HG02938 (cell line): Measurements from ENCODE around the gene DUSP6.

Experiments used
- ATAC-seq: cut with Tn5 transposase; IDR thresholded peaks from one replicate; pipeline ENCODE4 v1.9.1; 2021; ENCODE audit warnings: mild to moderate bottlenecking, moderate library complexity; ENCODE audit not compliant: unreplicated experiment

The DUSP6 gene

DNA sequence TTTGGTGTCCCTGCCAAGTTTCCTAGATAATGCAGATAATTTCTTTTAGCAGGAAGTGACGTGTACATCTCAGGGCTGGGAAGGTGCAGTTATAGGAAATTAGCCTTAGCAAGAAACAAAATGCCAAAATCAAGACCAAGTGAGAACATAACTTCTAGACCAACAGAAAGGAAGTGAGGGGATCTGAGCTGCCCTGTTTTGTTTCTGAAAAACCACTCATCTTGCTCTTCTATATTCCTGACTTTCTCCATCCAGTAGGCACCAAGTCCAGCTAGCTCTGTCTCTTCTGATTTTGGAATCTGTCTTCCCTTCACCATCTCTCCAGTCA, 23.9 kb upstream of the DUSP6 start:
- ATAC-seq: no peak

DNA sequence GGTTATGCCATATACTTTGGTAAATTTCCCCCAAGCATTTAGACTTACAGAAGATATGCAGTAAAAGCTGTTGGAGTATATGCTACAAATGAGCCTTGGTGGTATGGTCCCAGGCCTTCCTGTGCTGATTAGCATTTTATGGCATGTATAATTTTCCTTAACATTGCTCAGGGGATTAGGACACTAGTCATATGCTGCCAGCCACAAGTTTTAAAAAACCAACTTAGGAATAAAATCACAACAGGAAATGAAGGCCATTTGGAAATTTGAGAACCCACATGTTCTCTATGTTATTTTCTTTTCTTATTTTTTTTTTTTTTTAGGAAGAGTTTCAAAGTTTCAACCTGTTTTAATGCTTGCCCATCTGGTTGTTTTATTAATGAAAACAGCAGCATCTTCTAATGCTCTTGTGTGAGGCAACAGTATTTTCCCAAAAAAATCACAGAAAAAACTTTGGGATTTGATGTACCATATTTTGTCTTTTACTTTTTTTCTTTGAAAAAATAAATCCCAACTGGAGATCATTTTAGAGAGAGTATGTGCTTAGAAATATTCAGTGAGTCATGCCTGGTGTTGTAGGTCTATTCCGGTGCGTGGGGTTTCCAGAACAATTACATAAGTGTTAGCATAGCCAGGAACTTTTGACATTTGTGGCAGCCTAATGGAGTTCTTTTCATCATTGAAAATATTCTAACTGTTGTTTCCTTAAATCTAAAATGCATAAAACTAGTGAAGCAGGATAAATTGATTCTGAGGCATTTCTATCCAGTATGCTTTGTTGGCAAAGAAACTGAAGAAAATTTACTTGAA, 21.7 kb upstream of the DUSP6 start:
- no peak for ATAC-seq

DNA sequence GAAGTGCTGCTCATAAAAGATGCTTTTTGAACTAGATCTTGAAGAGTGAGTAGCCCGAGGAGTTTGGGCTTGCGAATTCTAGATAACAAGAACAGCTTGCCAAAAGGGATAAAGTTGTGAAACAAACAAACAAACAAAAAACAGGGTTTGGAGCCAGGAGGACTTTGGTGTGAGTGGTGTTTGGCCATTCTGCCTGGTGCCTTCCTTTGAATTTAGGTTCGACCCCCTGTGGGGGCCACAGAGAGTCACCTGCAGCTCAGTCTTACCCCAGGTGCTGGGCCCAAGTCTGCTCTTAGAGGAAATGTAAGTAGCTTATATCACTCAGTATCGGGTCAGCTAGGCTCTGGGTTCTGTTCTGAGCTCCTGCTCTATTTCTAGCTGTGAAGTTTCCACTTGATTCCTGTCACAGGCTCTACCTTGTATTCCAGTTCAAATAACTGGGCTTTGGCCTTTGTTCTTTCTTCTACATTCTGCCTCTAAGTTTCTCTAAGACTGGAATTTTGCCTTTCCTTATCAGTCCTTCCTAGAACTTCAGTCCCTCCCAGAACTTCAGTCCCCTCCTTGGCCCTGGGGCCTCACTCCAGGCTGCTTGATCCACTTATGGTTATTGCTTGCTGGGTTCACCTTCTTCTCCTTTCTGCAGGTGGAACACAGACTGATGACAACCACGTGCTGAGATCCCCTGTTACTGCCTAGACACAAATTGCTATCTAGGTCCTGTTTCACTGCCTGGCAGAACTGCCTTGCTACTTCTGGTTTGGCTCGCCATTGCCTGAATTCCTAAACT, 20.5 kb upstream of the DUSP6 start:
- no peak for ATAC-seq

DNA sequence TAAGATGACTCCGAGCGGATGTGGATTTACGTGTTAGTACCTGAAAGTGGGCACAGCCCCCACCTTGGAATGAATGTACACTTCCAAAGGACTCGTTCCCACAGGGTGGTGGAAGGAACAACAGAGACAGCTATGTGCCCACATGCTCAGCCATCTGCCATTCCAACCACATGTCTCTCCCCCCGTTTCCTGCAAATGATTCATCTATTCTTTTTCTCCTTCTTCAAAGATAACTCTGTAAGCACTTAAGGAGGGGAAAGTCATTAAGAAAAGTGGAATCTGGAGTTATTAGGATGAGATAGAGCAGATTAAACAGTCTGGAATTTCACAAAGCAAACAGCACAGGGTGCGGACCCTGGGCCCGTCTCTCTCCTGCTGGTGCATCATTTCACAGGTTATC, 18.5 kb upstream of the DUSP6 start:
- ATAC-seq: no peak

DNA sequence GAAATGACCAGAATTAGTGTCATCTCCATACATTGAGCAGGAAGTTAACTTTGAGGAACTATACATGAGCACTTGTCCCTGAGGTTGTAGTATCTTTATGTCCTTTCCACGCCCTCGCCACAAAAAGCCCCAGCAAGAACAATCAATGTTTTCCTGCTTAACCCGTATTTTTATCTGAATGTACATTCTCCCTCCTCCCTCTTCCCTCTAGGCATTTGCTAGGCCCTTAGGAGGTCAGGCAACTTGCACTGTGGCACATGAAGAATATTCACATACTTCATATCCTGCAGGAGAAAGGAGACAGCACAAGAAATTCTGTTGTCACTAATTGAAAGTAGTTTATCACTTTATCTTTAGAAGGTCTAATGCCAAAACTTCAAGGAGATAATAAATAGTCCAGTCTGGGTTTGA, 18.1 kb upstream of the DUSP6 start:
- no peak for ATAC-seq

DNA sequence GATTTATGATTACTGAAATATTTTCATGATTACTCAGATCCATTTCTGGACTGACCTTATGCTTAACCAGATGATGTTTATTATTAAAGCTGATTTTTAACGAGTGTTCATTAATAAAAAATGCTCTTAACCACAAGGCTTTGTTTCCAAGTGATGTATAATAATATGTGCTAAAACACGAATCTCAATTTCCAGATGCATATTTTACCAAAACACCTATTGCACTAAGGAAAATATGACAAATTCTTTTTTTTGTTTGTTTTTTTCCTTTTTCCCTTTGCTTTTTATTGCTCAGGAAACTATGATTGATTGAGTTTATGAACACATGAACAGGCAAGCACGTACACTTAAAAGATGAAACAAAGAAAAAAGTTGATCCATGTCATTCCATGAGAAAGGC, 16.9 kb upstream of the DUSP6 start:
- ATAC-seq: no peak

DNA sequence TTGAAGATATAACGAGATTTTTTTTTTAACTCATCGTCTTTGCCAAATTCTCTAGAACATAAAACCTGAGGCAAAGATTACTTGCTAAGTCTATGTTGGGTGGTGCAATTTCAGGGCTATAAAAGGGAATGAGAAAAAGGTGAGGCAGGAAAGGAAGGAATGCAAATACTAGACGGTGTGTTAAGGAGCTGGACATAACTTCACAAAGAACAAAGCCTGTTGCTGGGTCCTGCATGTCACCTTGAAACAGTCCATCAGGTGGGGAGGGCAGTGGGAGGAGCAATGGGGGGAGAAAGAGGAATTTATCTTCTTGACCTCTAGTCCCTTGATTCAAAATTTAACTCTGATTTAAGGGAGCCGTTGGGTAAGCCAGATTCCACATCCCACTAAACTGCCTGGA, 16.1 kb upstream of the DUSP6 start:
- no peak for ATAC-seq

DNA sequence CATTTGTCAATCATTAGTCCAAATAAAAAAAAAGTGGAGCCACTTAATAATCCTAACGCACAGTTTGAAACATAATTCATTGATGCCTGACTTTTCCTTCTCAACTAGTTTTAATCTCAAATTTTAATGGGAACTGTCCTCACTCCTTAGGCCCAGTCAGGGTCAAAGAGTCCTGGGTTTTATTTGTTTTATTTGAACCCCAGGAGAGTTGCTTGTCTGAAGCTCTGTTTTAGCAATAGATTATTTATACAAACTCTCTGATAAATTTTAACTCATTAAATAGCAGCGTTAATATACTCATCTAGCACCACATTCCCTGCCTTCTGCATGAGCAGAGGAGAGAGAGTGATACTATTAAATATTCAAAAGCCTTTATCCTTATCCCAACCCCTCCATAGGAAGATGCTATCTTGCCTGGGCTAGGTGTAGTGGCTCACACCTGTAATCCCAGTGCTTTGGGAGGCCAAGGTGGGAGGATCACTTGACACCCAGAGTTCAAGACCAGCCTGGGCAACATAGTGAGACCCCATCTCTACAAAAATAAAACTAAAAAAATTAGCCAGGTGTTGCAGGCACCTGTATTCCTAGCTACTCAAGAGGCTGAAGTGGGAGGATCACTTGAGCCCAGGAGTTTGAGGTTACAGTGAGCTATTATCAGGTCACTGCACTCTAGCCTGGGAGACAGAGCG, 14.5 kb upstream of the DUSP6 start:
- no peak for ATAC-seq

DNA sequence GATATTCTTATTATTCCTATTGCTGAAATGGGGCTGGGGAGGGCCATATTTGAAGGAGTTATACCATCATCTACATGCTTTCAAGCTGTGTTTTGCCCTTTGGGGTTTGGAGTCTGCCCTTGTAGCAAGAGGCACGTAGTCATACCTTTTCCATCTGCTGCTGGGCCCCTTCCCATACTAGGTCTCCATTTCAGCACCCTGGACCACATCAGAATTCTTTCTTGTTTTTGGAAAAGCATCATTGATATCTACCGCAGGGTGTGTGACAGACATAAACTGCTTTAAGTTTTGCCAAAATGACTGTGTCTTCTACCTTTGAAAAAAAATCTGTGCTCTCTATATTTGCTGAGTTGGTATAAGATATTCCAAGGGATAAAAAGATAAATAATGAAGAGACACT, 12.3 kb upstream of the DUSP6 start:
- ATAC-seq: no peak

DNA sequence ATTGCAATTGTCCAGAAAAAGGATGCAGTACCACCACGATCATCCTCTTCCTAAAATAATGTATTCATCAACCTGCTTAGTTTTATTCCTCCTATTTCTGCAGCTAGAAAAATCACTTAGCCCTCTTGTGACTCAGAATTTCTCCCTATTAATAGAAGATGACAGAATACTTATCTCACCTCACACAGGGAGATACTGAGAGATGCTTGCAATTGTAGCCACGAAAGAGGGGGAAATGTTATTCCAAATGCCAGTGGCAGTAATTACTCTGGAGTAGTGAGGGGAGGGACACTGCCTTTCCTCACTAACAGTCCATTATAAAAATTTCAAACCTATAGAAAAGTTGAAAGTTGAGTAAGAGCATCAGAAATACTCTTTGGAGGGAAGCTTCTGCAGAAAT, 11.8 kb upstream of the DUSP6 start:
- ATAC-seq: no peak

DNA sequence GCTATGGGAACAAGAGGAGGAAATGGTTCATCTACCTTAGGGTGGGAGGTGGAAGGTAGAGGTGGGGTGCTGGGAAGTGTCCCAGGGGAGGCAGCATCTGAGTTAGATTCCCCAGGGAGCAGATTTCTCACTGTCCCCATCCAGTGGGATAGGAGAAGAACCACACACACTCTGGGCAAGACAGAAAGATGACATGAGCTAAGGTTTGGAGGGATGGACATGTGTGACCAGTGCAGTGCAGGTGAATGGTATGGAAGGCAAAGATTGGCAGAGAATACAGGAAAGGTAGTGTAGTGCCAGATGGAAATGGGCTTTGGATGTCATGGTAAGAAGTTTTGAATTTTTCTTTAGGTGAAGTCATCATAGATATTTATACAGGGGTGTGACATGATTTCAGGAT, 11.3 kb upstream of the DUSP6 start:
- ATAC-seq: no peak

DNA sequence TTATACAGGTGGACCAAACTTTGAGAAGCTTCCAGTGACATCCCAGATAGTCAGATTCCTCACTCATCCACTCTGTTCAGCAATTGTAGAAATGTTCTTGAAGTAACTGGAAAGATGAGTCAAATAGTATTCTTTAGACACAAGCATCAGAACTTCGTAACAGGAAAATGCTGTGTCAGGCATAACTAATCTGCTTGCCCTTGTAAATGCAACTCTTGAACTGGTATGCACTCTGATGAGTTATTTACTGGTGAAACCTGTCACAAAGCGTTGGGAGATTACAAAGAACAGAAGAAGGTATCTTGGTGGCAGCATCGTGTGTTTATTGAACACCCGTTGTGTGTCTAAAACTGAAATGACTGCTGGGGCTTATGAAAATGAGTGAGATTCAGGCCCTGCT, 10.8 kb upstream of the DUSP6 start:
- ATAC-seq: no peak

DNA sequence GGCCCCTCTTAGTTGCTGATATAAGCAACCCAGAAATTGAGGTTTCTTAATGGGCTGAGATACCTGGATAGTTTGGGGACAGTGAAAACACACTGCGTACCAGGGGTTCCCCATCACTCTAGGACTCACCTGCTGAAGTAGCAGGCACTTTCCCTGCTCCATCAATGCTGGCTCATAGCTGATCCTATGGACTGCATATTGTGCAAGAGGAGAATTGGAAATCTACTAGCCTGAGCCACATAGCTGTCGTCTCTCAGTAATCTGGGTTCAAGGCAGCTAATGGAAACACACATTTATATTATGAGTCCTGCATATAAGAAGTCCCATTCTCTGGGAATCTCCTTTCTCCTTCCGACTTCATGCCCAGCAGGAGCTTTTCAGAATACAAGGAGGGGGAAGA, 7.3 kb upstream of the DUSP6 start:
- ATAC-seq: no peak

DNA sequence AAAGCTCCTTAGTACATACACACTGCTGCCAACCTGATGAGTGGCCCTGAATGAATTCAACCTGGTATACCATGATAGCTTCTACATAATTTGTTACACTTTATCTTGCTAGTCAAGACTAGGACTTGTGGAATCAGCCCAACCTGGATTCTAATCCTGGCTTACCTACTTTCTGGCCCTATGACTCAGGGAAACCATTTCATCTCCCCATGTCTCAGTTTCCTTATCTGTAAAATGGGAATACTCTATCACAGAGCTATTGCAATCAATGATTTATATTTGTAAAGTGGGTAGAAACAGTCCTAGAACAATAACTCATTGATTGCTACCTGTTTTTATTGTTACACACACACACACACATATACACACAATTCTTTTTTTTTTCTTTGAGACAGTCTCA, 6.5 kb upstream of the DUSP6 start:
- ATAC-seq: no peak

DNA sequence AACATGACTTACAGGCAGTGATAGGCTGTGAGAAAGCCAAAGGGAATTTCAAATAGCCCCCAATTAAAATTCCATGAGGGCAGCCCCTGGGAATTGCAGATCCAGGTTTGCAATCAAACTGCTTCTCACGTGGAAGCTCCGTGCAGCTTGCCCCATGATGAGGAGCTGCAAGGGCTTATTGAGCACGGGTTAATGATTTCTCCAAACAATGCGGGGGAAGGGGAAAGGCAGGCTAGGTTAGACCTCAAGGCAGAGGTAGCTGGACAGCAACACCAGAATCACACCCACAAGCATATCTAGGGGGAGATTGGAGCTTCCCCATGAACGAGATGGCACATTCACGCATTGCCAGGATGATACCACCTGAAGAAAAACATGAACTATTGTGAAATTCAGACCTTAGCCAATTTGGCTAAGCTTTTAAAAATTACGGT, 5.0 kb upstream of the DUSP6 start:
- no peak for ATAC-seq

DNA sequence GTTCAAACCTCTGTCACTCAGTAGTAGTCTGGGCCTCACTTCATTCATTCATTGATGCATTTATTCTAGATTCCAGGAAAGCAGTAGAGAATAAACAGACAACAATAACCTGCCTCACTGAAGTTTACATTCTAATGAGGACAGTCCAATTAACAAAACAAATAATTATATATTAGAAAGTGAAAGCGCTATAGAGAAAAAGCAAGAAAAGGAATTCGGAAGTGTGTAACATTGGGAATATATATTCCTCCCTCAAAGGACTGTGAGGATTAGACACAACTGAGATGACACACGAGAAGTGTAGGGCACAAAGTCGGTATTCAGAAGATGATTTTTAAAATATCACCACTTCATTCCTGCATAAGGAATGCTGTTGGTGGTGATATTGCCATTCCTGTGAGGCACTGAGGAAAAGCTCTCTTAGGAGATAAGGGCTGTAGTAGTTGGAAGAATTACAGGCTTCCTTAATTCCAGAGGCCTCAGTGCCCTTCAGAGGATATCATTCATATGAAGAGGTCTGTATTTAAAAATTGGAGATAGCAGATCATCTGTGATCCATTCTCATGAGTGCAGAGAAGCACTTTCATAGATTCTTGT, 3.9 kb upstream of the DUSP6 start:
- no peak for ATAC-seq

DNA sequence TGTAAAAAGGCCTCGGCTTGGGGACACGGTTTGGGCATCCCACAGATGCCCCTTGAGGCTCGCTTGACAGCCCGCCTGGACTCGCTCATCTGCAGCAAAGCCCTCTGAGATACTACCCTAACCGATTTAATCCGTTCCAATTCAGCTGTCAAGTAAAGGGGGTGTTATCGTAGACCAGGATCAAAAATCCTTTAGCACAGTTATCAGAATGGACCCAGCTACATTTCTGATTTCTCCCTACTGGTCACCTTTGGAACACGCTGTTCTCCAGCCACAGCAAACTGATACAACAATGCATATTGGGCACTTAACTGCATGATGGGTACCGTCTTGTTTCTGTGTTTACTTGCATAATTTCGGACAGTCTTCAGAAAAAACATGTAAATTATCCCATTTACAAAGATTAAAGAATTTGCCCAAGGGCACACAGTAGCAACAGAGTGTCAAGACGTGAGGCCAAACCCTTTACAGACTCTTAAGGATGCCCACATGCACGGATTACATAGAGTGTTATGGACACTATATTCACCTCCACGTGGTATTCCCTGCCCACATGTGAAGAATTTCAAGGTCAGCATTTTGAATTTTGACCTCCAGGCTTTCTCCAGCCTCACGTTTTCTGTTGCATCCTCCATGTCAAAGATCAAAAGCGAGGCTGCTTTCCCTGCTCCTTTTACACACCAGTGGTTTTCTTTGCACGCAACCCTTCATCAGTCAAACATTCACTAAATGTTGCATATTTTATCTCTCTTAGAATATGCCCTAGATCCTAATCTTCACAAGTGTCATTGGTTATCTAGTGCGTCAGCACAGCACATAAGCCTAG, 3.2 kb upstream of the DUSP6 start:
- no peak for ATAC-seq

DNA sequence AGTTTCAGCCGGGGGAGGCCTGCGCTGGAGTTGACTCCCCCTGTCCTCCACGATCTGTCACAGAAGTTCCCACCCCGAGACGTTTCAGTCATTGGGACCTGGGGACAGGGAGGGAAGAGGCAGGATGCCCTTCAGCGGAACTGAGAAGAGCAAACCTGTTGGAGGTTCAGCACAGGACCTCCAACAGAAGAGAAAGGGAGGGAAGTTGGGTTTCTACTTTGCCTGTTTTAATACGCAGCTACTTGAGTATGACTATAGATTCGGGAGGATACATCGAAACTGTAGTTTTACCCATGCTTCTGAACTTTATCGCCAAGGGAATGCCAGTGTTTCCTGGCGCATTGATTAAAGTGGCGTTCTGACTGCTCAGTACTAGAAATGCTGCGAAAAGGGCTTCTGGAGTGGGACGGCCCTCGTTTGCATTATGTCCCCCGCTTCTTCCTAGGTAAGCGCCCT, 2.3 kb upstream of the DUSP6 start:
- ATAC-seq: no peak

DNA sequence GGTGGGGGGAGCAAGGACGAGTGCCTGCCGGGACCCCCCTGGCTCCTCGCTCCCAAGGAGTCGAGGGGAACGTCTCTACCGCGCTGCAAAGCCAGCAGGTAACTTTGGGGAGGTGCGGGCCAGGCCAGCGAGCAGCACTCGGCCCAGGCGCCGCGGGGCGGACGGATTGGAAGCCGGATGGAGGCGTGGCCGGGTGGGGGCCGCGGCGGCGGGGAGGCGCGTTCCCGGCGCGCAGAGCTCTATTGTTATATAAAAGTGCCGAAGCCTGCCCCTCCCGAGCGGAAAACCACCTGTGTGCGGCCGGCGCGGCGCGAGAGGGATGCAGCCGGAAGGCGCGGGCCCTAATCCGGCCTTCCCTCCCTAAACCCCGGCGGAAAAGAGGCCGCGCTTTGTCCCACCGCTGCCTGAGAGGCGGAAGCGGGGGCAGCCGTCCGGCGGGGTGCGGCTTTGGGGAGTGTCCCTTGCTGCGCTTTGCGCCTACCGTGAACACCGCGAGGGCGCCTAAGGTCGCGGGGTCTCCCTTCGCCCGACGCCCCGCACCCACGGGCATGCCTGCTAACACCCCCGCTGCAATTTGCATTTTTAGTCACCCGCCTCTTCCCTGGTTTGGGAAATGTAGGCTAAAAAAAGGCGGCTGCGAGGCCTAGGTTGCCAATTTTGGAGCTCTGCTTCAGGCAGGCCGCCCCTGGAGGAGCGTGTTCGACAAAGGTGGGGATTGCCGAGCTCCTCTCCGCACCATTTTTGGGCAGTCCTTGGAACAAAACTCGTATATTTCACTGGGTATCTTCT, 1.7 kb upstream of the DUSP6 start:
- ATAC-seq: peak; percentile 22
